Ovary (tissue), 9 donors: ENCODE data around the gene IFI27L1. TPM values are rescaled to one million over a fixed set of nuclear protein-coding genes. Genes with fewer than 3 reads are reported as not detected.

Experiments used
- DNase-seq, 5 donors: peaks; one replicate each; pipeline ENCODE4 v3.0.0-alpha.2; 2019 to 2020
- H3K27ac ChIP-seq, 2 donors: fragments of 200-600 bp; one replicate each; pipeline versions ENCODE4 v1.5.1 to v1.8.0; 2019 to 2022
- H3K27me3 ChIP-seq: fragments of 200-600 bp; one replicate; pipeline ENCODE4 v1.8.0; 2022
- H3K36me3 ChIP-seq: fragments of 200-600 bp; sonication (generic); one replicate; pipeline ENCODE4 v1.5.1; 2019
- H3K4me1 ChIP-seq: one replicate; pipeline ENCODE4 v1.8.1; 2013; ENCODE audit warnings: mild to moderate bottlenecking, moderate library complexity; ENCODE audit not compliant: insufficient read depth
- H3K4me3 ChIP-seq: fragments of 200-600 bp; sonication (generic); one replicate; pipeline ENCODE4 v1.5.1; 2017
- H3K9me3 ChIP-seq, 2 donors: fragments of 200-600 bp in 1 of 2; sonication (generic) in 1 of 2; one replicate each; pipeline versions ENCODE4 v1.5.1 to v1.8.1; 2013 to 2019; ENCODE audit warnings: mild to moderate bottlenecking in 1 of 2, moderate library complexity in 1 of 2
- EP300 ChIP-seq: sonication (generic); formaldehyde crosslinking; IDR thresholded peaks from one replicate; pipeline ENCODE4 v1.6.1; 2017; ENCODE audit warnings: antibody characterized with exemption
- POLR2A ChIP-seq: fragments of 450-650 bp; IDR thresholded peaks from one replicate; pipeline ENCODE4 v1.6.1; 2017; ENCODE audit warnings: antibody characterized with exemption, mild to moderate bottlenecking, moderate library complexity
- WGBS, 3 donors: extraction: QIAGEN DNeasy Blood & Tissue Kit in 1 of 3; methylation state at CpG; one replicate each; pipeline versions ENCODE4 v1.1.5 to v1.1.7; 2013 to 2017; 5-methylcytosine and 5-hydroxymethylcytosine counted together
- intact Hi-C, 4 donors: fragments of 100-400 bp; cut with DNase I; formaldehyde crosslinking; loops; one replicate each; pipeline versions ENCODE4 v1.11.0 to v1.15.1; 2022 to 2023
- polyA plus RNA-seq, 2 donors: library from polyadenylated mRNA; stranded (reverse); fragments of 200-250 nt in 1 of 2; fragments of 350-450 nt in 1 of 2; fragmentation: Illumina TruSeq in 1 of 2; extraction: RNeasy Lipid Tissue Mini Kit (QIAGEN cat#74804) in 1 of 2; gene quantifications; one replicate each; pipeline ENCODE4 v1.2.3, GENCODE V29; 2013 to 2014
- total RNA-seq, 7 donors: library from RNA; depleted of rRNA in 2 of 7; stranded (reverse); fragments of >200 nt in 2 of 7; fragmentation: NEBNext Ultra II Directional in 3 of 7; extraction: Animal tissue kit (Norgen Biotek cat#: 25700) in 3 of 7; gene quantifications; one replicate each; pipeline versions ENCODE4 v1.1.0 to v1.2.4, GENCODE V29; 2016 to 2023
- TF ChIP-seq, protein P1 (sequence below), 3 donors: fragments of 450-650 bp in 2 of 3; fragments of 200-600 bp in 1 of 3; IDR thresholded peaks; one replicate each; pipeline versions ENCODE4 v1.5.1 to v1.8.0; 2016 to 2022; ENCODE audit warnings: antibody characterized with exemption in 3 of 3, mild to moderate bottlenecking in 1 of 3
- donor health status: DM: no; HTN: no; CAD: no; lungs with moderate emphysema.
- donor health status: DM: no; HTN: no; CAD: no.
- donor health status: Bipolar disorder and iron deficiency.
- donor health status: DM: yes; HTN: yes; CAD: no.
- donor health status: DM: no; HTN: no; CAD: no.
- donor health status: DM: yes; HTN: yes; CAD: no.

The IFI27L1 gene
- total and polyA plus RNA-seq, 9 donors = 21.5 to 57.0 (median 32.8) TPM

DNA sequence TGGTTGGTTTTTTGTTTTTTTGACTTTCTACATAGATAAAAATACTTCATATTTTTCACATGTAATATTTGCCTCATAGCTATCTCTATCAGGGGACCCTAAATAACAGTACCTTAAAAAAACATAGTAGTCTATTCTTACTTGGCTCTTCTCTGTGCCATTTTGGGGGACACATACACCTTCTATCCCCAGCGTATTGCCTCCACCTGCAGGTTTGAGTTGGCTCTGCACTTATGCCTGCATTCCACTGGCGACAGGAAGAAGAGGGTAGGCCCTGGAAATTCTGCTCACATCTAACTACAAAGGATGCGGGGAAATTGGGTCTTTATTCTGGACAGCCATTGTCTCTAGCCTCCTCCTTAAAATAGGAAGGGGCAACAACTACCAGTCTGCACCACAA lies 62.1 kb downstream of the IFI27L1 start:
- TF ChIP-seq EP300 (no peak), POLR2A (no peak)
- TF ChIP-seq, protein P1, sequence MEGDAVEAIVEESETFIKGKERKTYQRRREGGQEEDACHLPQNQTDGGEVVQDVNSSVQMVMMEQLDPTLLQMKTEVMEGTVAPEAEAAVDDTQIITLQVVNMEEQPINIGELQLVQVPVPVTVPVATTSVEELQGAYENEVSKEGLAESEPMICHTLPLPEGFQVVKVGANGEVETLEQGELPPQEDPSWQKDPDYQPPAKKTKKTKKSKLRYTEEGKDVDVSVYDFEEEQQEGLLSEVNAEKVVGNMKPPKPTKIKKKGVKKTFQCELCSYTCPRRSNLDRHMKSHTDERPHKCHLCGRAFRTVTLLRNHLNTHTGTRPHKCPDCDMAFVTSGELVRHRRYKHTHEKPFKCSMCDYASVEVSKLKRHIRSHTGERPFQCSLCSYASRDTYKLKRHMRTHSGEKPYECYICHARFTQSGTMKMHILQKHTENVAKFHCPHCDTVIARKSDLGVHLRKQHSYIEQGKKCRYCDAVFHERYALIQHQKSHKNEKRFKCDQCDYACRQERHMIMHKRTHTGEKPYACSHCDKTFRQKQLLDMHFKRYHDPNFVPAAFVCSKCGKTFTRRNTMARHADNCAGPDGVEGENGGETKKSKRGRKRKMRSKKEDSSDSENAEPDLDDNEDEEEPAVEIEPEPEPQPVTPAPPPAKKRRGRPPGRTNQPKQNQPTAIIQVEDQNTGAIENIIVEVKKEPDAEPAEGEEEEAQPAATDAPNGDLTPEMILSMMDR (IDR thresholded peaks at IDR 0.05) = no peak
- Histone ChIP-seq H3K4me1 (no peaks in the 10 kb centered on the region), H3K4me3 (no peak overlapping the region), H3K27me3 (no peaks in the 10 kb centered on the region), H3K27ac (no peak overlapping the region), H3K9me3 (no peaks in the 10 kb centered on the region), H3K36me3 (no peaks in the 10 kb centered on the region)
- no peak for DNase-seq
- WGBS, 3 donors = 82 to 88% (median 86%) methylated on average over 3 of the region's 3 CpGs
- intact Hi-C loops = loop anchor here in 1 of 4 donors (5.0 kb wide), 1 partner anchor 34 kb away; no protein-coding TSS in a partner anchor

DNA sequence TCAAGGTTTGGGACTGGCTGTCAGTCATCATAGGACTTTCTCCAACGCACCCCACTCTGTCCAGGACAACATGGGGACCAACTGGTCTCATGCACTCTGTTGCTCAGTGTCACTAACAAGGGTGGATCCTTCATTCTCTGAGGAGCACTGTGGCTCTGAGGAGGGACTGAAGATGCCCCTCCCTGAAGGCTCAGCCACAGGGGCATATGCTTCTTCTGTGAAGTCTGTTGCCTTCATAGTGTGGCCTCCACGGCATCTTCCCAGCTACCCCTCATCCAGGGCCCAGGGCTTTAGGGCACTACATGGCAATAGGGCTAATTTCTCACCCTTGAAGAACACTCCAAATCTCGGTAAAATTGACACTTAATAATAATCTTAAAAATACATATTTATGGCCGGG lies 62.6 kb downstream of the IFI27L1 start:
- 88 to 97% (median 95%) methylated on average over 4 of the region's 4 CpGs for WGBS, 3 donors
- no peaks in the 10 kb centered on the region for H3K9me3 ChIP-seq
- intact Hi-C loops = loop anchor here in 1 of 4 donors (5.0 kb wide), 1 partner anchor 34 kb away; no protein-coding TSS in a partner anchor
- TF ChIP-seq EP300 = no peak
- H3K4me1 ChIP-seq = no peaks in the 10 kb centered on the region
- no peaks in the 10 kb centered on the region for H3K36me3 ChIP-seq
- H3K27me3 ChIP-seq = no peaks in the 10 kb centered on the region
- no peak overlapping the region for H3K4me3 ChIP-seq
- H3K27ac ChIP-seq = no peak overlapping the region
- no peak for DNase-seq

DNA sequence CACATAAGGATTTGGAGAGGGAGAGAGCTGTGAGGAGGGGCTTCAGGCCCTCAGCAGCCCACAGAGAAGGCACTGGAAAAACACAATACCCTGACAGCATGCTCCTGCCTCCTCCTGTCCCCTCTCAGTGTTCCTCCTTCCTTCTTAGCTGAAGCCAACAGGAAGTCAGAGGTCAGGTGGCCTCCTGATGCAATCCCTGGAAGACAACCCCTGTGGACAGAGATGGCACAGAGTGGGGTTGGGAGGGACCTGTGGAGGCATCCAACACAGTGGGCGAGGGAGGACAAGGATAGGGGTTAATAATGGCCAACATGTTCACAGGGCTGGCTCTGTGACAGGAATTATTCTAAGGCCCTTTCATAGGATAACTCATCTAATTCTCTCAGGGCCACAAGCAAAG lies 63.7 kb downstream of the IFI27L1 start:
- intact Hi-C loops = loop anchor here in 1 of 4 donors (5.0 kb wide), 1 partner anchor 33 kb away; no protein-coding TSS in a partner anchor
- no peak overlapping the region for H3K4me3 ChIP-seq
- WGBS, 3 donors = 60 to 88% (median 71%) methylated on average over 1 of the region's 1 CpG
- H3K9me3 ChIP-seq = no peaks in the 10 kb centered on the region
- TF ChIP-seq EP300 = no peak
- TF ChIP-seq, protein P1 (IDR thresholded peaks at IDR 0.05) = no peak
- no peak for TF ChIP-seq POLR2A
- no peaks in the 10 kb centered on the region for H3K36me3 ChIP-seq
- H3K27ac ChIP-seq = no peak overlapping the region
- no peaks in the 10 kb centered on the region for H3K27me3 ChIP-seq
- no peak for DNase-seq
- no peaks in the 10 kb centered on the region for H3K4me1 ChIP-seq

DNA sequence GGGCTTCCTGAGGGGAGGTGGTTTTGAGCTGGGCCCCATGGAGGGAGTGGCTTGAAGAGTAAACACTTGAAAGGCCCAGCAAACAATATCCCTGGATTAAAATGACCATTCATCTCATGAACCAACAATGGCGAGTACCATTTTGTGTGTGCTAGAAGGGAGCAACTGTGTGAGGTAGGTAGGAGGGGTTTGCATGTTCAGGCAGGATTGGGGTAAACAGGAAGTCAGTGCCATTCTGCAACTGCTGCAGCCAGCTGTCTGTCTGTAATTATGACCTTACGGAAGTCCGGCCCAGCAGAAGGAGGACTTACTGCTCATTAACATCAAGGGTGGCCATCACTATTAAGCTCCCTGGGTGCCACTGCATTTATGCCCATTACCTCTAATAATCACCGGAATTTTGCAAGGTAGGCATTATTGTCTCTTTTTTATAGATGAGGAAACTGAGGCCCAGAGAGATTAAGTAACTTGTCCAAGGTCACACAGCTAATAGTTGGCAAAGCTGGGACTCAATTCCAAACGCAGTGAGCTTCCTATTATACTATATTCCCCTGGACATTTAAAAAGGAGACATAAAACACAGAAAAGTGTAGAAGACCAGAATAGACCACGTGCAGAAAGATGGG lies 64.9 kb downstream of the IFI27L1 start:
- Histone ChIP-seq H3K36me3 (no peaks in the 10 kb centered on the region), H3K27me3 (no peaks in the 10 kb centered on the region), H3K27ac (no peak overlapping the region), H3K9me3 (no peaks in the 10 kb centered on the region), H3K4me3 (no peak overlapping the region), H3K4me1 (no peaks in the 10 kb centered on the region)
- 52 to 84% (median 82%) methylated on average over 6 of the region's 6 CpGs for WGBS, 3 donors
- intact Hi-C loops = no loop called here
- TF ChIP-seq, protein P1 (IDR thresholded peaks at IDR 0.05) = no peak
- no peak for TF ChIP-seq POLR2A
- no peak for TF ChIP-seq EP300
- DNase-seq = no peak

Other genes starting within 250 kb of the IFI27L1 start
- gene FAM181A, start 154.0 kb upstream of the IFI27L1 start, total RNA-seq = 1 to 10 TPM in 1 of 7 donors, under 1 TPM in 4, not detected in 2; 0.37 to 4.9 (median 0.82) TPM
- gene FAM181A, start 154.0 kb upstream of the IFI27L1 start, polyA plus RNA-seq = not detected
- 10 to 100 TPM in 1 of 7 donors, 1 to 10 TPM in 6; 1.3 to 25.6 (median 3.0) TPM for gene ASB2, start 104.7 kb upstream of the IFI27L1 start, total RNA-seq
- gene ASB2, start 104.7 kb upstream of the IFI27L1 start, polyA plus RNA-seq = 10 to 100 TPM in 1 of 2 donors, 1 to 10 TPM in 1; 2.6 to 18.8 TPM
- gene CCDC197, start 84.0 kb upstream of the IFI27L1 start, total RNA-seq = not detected
- gene CCDC197, start 84.0 kb upstream of the IFI27L1 start, polyA plus RNA-seq = not detected
- gene OTUB2, start 55.0 kb upstream of the IFI27L1 start, total RNA-seq = 1 to 10 TPM in 3 of 7 donors, under 1 TPM in 4; 0.48 to 1.6 (median 0.76) TPM
- 1 to 10 TPM in 1 of 2 donors, under 1 TPM in 1; 0.41 to 1.5 TPM for gene OTUB2, start 55.0 kb upstream of the IFI27L1 start, polyA plus RNA-seq
- 100 to 1,000 TPM in 6 of 7 donors, 10 to 100 TPM in 1; 98.8 to 286 (median 233) TPM for gene DDX24, start 108 bp upstream of the IFI27L1 start, total RNA-seq
- gene DDX24, start 108 bp upstream of the IFI27L1 start, polyA plus RNA-seq = 100 to 1,000 TPM; 118 to 521 TPM
- 100 to 1,000 TPM in 1 of 7 donors, 10 to 100 TPM in 6; 44.5 to 117 (median 56.9) TPM for gene IFI27, start 29.4 kb downstream of the IFI27L1 start, total RNA-seq
- 100 to 1,000 TPM; 119 to 413 TPM for gene IFI27, start 29.4 kb downstream of the IFI27L1 start, polyA plus RNA-seq
- gene IFI27L2, start 48.3 kb downstream of the IFI27L1 start, total RNA-seq = 100 to 1,000 TPM in 3 of 7 donors, 10 to 100 TPM in 4; 53.4 to 106 (median 88.5) TPM
- 100 to 1,000 TPM in 1 of 2 donors, 10 to 100 TPM in 1; 37.8 to 145 TPM for gene IFI27L2, start 48.3 kb downstream of the IFI27L1 start, polyA plus RNA-seq
- 10 to 100 TPM in 6 of 7 donors, 1 to 10 TPM in 1; 10.0 to 41.0 (median 17.6) TPM for gene PPP4R4, start 93.0 kb downstream of the IFI27L1 start, total RNA-seq
- gene PPP4R4, start 93.0 kb downstream of the IFI27L1 start, polyA plus RNA-seq = 1 to 10 TPM; 3.0 to 6.6 TPM
- under 1 TPM in 1 of 7 donors, not detected in 6; 0.05 TPM for gene SERPINA10, start 212.0 kb downstream of the IFI27L1 start, total RNA-seq
- gene SERPINA10, start 212.0 kb downstream of the IFI27L1 start, polyA plus RNA-seq = not detected
- 10 to 100 TPM in 1 of 7 donors, under 1 TPM in 2, not detected in 4; 0.35 to 15.4 (median 0.56) TPM for gene SERPINA6, start 242.0 kb downstream of the IFI27L1 start, total RNA-seq
- gene SERPINA6, start 242.0 kb downstream of the IFI27L1 start, polyA plus RNA-seq = under 1 TPM; 0.18 to 0.68 TPM